GM19455 (cell line): ENCODE results near the gene STAMBP.
"Not testable (repeated sequence)": the region's sequence is repeated elsewhere in the genome, so short reads cannot be mapped to it uniquely, and the experiment has no call there.

Experiments
- ATAC-seq: cut with Tn5 transposase; IDR thresholded peaks from one replicate; pipeline ENCODE4 v1.9.1; 2021; ENCODE audit not compliant: unreplicated experiment

Gene STAMBP

GRCh38 chr2:73903949-73904613, 75.3 kb downstream of the STAMBP start:
- ATAC-seq = not testable (repeated sequence)

GRCh38 chr2:73904952-73905351, 76.2 kb downstream of the STAMBP start:
- ATAC-seq = no peak

GRCh38 chr2:73906847-73907505, 78.2 kb downstream of the STAMBP start:
- ATAC-seq = no peak

- ATAC-seq = no peak
Observed at GRCh38 chr2:73907840-73908452, 79.2 kb downstream of the STAMBP start.

GRCh38 chr2:73908689-73909652, 80.2 kb downstream of the STAMBP start:
- ATAC-seq = no peak

GRCh38 chr2:73910873-73911547, 82.2 kb downstream of the STAMBP start:
- no peak for ATAC-seq

GRCh38 chr2:73911548-73912208, 82.9 kb downstream of the STAMBP start:
- ATAC-seq = no peak

GRCh38 chr2:73913414-73914054, 84.8 kb downstream of the STAMBP start:
- no peak for ATAC-seq

- no peak for ATAC-seq
Observed at GRCh38 chr2:73914667-73915066, 85.9 kb downstream of the STAMBP start.

GRCh38 chr2:73915437-73915993, 86.8 kb downstream of the STAMBP start:
- ATAC-seq = no peak

GRCh38 chr2:73916666-73917065, 87.9 kb downstream of the STAMBP start:
- ATAC-seq = no peak

- no peak for ATAC-seq
Observed at GRCh38 chr2:73917296-73917695, 88.5 kb downstream of the STAMBP start.

- no peak for ATAC-seq
Observed at GRCh38 chr2:73917696-73918207, 89.0 kb downstream of the STAMBP start.

GRCh38 chr2:73918856-73919255, 90.1 kb downstream of the STAMBP start:
- ATAC-seq = no peak

GRCh38 chr2:73919596-73920228, 91.0 kb downstream of the STAMBP start:
- ATAC-seq = no peak

GRCh38 chr2:73920577-73921545, 92.1 kb downstream of the STAMBP start:
- ATAC-seq = no peak

GRCh38 chr2:73921581-73921980, 92.8 kb downstream of the STAMBP start:
- no peak for ATAC-seq
